HCT116 (cell line): ENCODE data around the gene RRAS2. TPM values are rescaled to one million over a fixed set of nuclear protein-coding genes. Genes with fewer than 3 reads are reported as not detected.

ENCODE experiments used
- ATAC-seq: fragments of 200-7000 bp; cut with Tn5 transposase; 2 replicates; pipeline ENCODE4 v1.9.1; 2020; ENCODE audit warnings: mild to moderate bottlenecking, moderate library complexity
- BruUV-seq: library from RNA; stranded (reverse); fragments of 400-500 nt; replicated peaks from 2 replicates; lab custom pipeline; 2021; lab: Mats Ljungman, UMichigan
- CTCF ChIA-PET: fragments of 300-600 bp; sonication (Branson Sonifier 250); formaldehyde crosslinking; loops from one replicate; lab custom pipeline; 2021; ENCODE audit warnings: antibody characterized with exemption; lab: Charles Lee
- POLR2A ChIA-PET: fragments of 300-600, 350-600 bp; sonication (Branson Sonifier 250); formaldehyde crosslinking; loops from one replicate; lab custom pipeline; 2021; ENCODE audit warnings: antibody characterized with exemption; lab: Charles Lee
- RAD21 ChIA-PET, 2 experiments: fragments of 300-600 bp; sonication (Branson Sonifier 250); formaldehyde crosslinking; loops; one replicate each; lab custom pipeline; 2023; ENCODE audit warnings: low total read pairs in 2 of 2; ENCODE audit not compliant: uncharacterized antibody in 2 of 2, unreplicated experiment in 2 of 2, low non-redundant PET in 1 of 2; lab: Charles Lee
- DNase-seq: peaks from one replicate; pipeline ENCODE4 v3.0.0-alpha.2; 2010; ENCODE audit warnings: low read depth, low spot score
- H2AFZ ChIP-seq: fragments of 200-600 bp; shearing (Covaris generic), sonication (generic); 2 replicates; pipeline ENCODE4 v1.6.1; 2017; ENCODE audit warnings: low read depth, mixed run types, mixed read lengths, antibody characterized with exemption, low read length; ENCODE audit not compliant: poor library complexity, severe bottlenecking
- H3K27ac ChIP-seq: 2 replicates; pipeline ENCODE4 v1.5.1; 2012; ENCODE audit warnings: low read depth, low read length
- H3K27me3 ChIP-seq: fragments of 200-600 bp; sonication (generic); 2 replicates; pipeline ENCODE4 v1.6.1; 2016; ENCODE audit warnings: mixed run types, low read length, mixed read lengths; ENCODE audit not compliant: insufficient read depth
- H3K36me3 ChIP-seq, 2 experiments: fragments of 200-500 bp in 1 of 2; fragments of 200-600 bp in 1 of 2; sonication (Bioruptor generic) in 1 of 2; sonication (generic) in 1 of 2; 2 replicates each; pipeline versions ENCODE4 v1.5.1 to v1.6.1; 2014 to 2016; ENCODE audit warnings: low read length in 2 of 2, inconsistent platforms in 1 of 2, mixed read lengths in 1 of 2, mixed run types in 1 of 2; ENCODE audit not compliant: insufficient read depth in 2 of 2, control insufficient read depth in 1 of 2
- H3K4me1 ChIP-seq, 2 experiments: fragments of 200-600 bp in 1 of 2; sonication (generic) in 1 of 2; 2 replicates each; pipeline versions ENCODE4 v1.5.1 to v1.6.1; 2012 to 2017; ENCODE audit warnings: low read length in 2 of 2, inconsistent platforms in 1 of 2, mild to moderate bottlenecking in 1 of 2, mixed read lengths in 1 of 2, mixed run types in 1 of 2, moderate library complexity in 1 of 2; ENCODE audit not compliant: insufficient read depth in 2 of 2, control insufficient read depth in 1 of 2
- H3K4me2 ChIP-seq: fragments of 200-600 bp; sonication (generic); 2 replicates; pipeline ENCODE4 v1.6.1; 2017; ENCODE audit warnings: mixed run types, low read length, mixed read lengths
- H3K4me3 ChIP-seq, 2 experiments: fragments of 200-600 bp in 1 of 2; sonication (generic) in 1 of 2; replicated peaks in 1 of 2; 2 replicates each; pipeline ENCODE4 v1.5.1; 2011 to 2016; ENCODE audit warnings: low read length in 2 of 2, control low read depth in 1 of 2, low read depth in 1 of 2, mild to moderate bottlenecking in 1 of 2, mixed read lengths in 1 of 2, mixed run types in 1 of 2
- H3K79me2 ChIP-seq: fragments of 200-600 bp; sonication (generic); 2 replicates; pipeline ENCODE4 v1.6.1; 2017; ENCODE audit warnings: mild to moderate bottlenecking, mixed run types, low read length, moderate library complexity, mixed read lengths; ENCODE audit not compliant: insufficient read depth
- H3K9ac ChIP-seq: fragments of 200-600 bp; sonication (generic); 2 replicates; pipeline ENCODE4 v1.6.1; 2016; ENCODE audit warnings: low read length, mixed read lengths
- H3K9me2 ChIP-seq: fragments of 200-600 bp; sonication (generic), shearing (Covaris generic); 2 replicates; pipeline ENCODE4 v1.6.1; 2017; ENCODE audit warnings: mixed run types, mild to moderate bottlenecking, moderate library complexity; ENCODE audit not compliant: insufficient read depth
- H3K9me3 ChIP-seq, 2 experiments: fragments of 200-500 bp in 1 of 2; fragments of 200-600 bp in 1 of 2; sonication (Bioruptor generic) in 1 of 2; sonication (generic) in 1 of 2; 2 replicates each; pipeline ENCODE4 v1.6.1; 2014 to 2017; ENCODE audit warnings: low read length in 2 of 2, mixed read lengths in 2 of 2, inconsistent platforms in 1 of 2, low read depth in 1 of 2, mild to moderate bottlenecking in 1 of 2, mixed run types in 1 of 2, moderate library complexity in 1 of 2; ENCODE audit not compliant: control insufficient read depth in 1 of 2, insufficient read depth in 1 of 2
- H4K20me1 ChIP-seq: fragments of 200-600 bp; sonication (generic), shearing (Covaris generic); 2 replicates; pipeline ENCODE4 v1.6.1; 2017; ENCODE audit warnings: mixed run types, mild to moderate bottlenecking, moderate library complexity; ENCODE audit not compliant: insufficient read depth
- CBX3 ChIP-seq: IDR thresholded peaks from 2 replicates; pipeline ENCODE4 v1.6.1; 2012; ENCODE audit warnings: low read depth
- CEBPB ChIP-seq: IDR thresholded peaks from 2 replicates; pipeline ENCODE4 v1.6.1; 2012; ENCODE audit warnings: low read depth
- EGR1 ChIP-seq: IDR thresholded peaks from 2 replicates; pipeline ENCODE4 v1.6.1; 2012; ENCODE audit warnings: low read depth
- ELF1 ChIP-seq: IDR thresholded peaks from 2 replicates; pipeline ENCODE4 v1.6.1; 2012; ENCODE audit warnings: low read depth, borderline replicate concordance
- EZH2 ChIP-seq: fragments of 200-600 bp; sonication (generic); IDR thresholded peaks from 2 replicates; pipeline ENCODE4 v1.6.1; 2017; ENCODE audit warnings: antibody characterized with exemption, mixed run types
- EZH2phosphoT487 ChIP-seq: fragments of 200-600 bp; IDR thresholded peaks from 2 replicates; pipeline ENCODE4 v1.6.1; 2018; ENCODE audit warnings: antibody characterized with exemption, borderline replicate concordance
- FOSL1 ChIP-seq: IDR thresholded peaks from 2 replicates; pipeline ENCODE4 v1.6.1; 2012; ENCODE audit warnings: low read depth
- POLR2A ChIP-seq: IDR thresholded peaks from 2 replicates; pipeline ENCODE4 v1.7.0; 2011; ENCODE audit warnings: borderline replicate concordance; ENCODE audit not compliant: insufficient read depth, insufficient read length; ENCODE audit errors: extremely low read depth
- RAD21 ChIP-seq: IDR thresholded peaks from 2 replicates; pipeline ENCODE4 v1.6.1; 2012; ENCODE audit warnings: low read depth, mild to moderate bottlenecking
- SP1 ChIP-seq: IDR thresholded peaks from 2 replicates; pipeline ENCODE4 v1.6.1; 2012; ENCODE audit warnings: low read depth
- SRF ChIP-seq: IDR thresholded peaks from 2 replicates; pipeline ENCODE4 v1.6.1; 2012; ENCODE audit warnings: low read depth
- TCF7L2 ChIP-seq: IDR thresholded peaks from 2 replicates; pipeline ENCODE4 v1.7.0; 2011; ENCODE audit warnings: borderline replicate concordance, inconsistent platforms; ENCODE audit not compliant: insufficient read depth, insufficient read length; ENCODE audit errors: extremely low read depth
- YY1 ChIP-seq: IDR thresholded peaks from 2 replicates; pipeline ENCODE4 v1.6.1; 2011; ENCODE audit warnings: low read length, low read depth, moderate library complexity, mild to moderate bottlenecking; ENCODE audit not compliant: insufficient replicate concordance; ENCODE audit errors: extremely low read depth
- ZFX ChIP-seq: fragments of 450-650 bp; IDR thresholded peaks from 2 replicates; pipeline ENCODE4 v1.6.1; 2017
- intact Hi-C: fragments of 100-400 bp; cut with micrococcal nuclease; formaldehyde crosslinking; loops from 2 replicates; pipeline ENCODE4 v1.10.0; 2022
- total RNA-seq: library from RNA; stranded (reverse); gene quantifications from one replicate; pipeline ENCODE4 v1.2.1, GENCODE V29; 2021; ENCODE audit not compliant: unreplicated experiment
- TF ChIP-seq, protein P1 (sequence below): IDR thresholded peaks from 2 replicates; pipeline ENCODE4 v1.6.1; 2011; ENCODE audit warnings: mild to moderate bottlenecking, low read length, moderate library complexity; ENCODE audit not compliant: insufficient replicate concordance; ENCODE audit errors: extremely low read depth
- TF ChIP-seq, protein P2 (sequence below): IDR thresholded peaks from 2 replicates; pipeline ENCODE4 v1.6.1; 2012
- TF ChIP-seq, protein P3 (sequence below): IDR thresholded peaks from 2 replicates; pipeline ENCODE4 v1.6.1; 2012

Gene RRAS2
- total RNA-seq, 1 experiment from 2014 or later = 54.5 TPM

DNA sequence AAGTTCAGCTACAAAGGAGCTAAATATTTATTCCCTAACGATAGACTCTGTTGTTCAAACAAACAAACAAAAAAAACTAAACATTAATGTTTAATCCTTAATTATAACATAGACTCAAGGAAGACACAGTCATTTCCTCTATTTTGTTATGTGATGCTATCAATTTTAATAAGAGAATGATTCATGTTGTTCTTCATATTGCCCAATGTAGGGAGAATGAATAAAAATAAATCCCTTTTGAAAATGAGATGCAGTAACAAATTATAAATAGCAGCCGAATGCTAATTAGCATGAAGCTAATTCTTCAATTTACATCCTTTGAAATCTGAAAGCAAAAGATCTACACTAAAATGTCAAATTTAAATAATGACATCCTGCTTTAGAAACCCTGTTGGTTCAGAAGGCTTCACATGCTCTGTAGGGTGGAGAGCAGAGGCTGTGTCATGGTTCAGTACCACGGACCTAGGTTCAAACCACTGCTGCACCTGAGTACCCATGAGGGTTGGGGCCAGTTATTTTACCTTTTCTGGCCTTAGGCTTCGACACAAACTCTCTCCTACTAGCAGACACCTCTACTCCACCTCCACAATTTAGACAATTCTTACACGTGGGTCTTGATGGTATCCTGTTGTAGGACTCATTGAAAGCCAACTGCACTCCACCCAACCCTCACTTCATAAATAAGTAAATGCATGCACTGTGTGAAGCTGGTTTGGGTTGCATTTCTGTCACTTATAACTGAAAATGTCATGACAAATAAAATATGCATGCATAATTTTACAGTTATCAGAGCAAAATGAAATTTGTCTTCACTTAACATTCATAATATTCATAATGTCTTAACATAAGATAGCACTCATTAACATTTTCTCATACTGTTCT lies 89.0 kb downstream of the RRAS2 start:
- ATAC-seq (no peak), DNase-seq (no peak)
- TF ChIP-seq YY1 (no peak), EZH2phosphoT487 (no peak), CEBPB (no peak), TCF7L2 (no peak), SP1 (no peak), FOSL1 (no peak), POLR2A (no peak), RAD21 (no peak), SRF (no peak), EZH2 (no peak), CBX3 (no peak), ZFX (no peak), EGR1 (no peak), ELF1 (no peak)
- TF ChIP-seq, protein P1, sequence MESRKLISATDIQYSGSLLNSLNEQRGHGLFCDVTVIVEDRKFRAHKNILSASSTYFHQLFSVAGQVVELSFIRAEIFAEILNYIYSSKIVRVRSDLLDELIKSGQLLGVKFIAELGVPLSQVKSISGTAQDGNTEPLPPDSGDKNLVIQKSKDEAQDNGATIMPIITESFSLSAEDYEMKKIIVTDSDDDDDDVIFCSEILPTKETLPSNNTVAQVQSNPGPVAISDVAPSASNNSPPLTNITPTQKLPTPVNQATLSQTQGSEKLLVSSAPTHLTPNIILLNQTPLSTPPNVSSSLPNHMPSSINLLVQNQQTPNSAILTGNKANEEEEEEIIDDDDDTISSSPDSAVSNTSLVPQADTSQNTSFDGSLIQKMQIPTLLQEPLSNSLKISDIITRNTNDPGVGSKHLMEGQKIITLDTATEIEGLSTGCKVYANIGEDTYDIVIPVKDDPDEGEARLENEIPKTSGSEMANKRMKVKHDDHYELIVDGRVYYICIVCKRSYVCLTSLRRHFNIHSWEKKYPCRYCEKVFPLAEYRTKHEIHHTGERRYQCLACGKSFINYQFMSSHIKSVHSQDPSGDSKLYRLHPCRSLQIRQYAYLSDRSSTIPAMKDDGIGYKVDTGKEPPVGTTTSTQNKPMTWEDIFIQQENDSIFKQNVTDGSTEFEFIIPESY = no peak
- TF ChIP-seq, protein P2, sequence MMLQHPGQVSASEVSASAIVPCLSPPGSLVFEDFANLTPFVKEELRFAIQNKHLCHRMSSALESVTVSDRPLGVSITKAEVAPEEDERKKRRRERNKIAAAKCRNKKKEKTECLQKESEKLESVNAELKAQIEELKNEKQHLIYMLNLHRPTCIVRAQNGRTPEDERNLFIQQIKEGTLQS = no peak
- TF ChIP-seq, protein P3, sequence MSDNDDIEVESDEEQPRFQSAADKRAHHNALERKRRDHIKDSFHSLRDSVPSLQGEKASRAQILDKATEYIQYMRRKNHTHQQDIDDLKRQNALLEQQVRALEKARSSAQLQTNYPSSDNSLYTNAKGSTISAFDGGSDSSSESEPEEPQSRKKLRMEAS = no peak
- Histone ChIP-seq H3K9ac (no peak overlapping the region), H3K36me3 (no peaks in the 10 kb centered on the region), H3K27me3 (no peaks in the 10 kb centered on the region), H3K4me1 (no peaks in the 10 kb centered on the region), H3K4me2 (no peak overlapping the region), H4K20me1 (no peaks in the 10 kb centered on the region), H3K9me3 (no peaks in the 10 kb centered on the region), H3K4me3 (no peak overlapping the region), H2AFZ (no peak overlapping the region), H3K9me2 (no peaks in the 10 kb centered on the region), H3K79me2 (no peaks in the 10 kb centered on the region), H3K27ac (no peak overlapping the region)
- CTCF ChIA-PET = no interaction called here
- RAD21 ChIA-PET = interaction anchor here in 1 of 2 experiments (0.5 to 0.8 kb wide), 2 partner anchors 186 to 314 kb away, joined by 3 to 4 read pairs; no protein-coding TSS in a partner anchor
- BruUV-seq = no TSS peak
- intact Hi-C loops = no loop called here
- POLR2A ChIA-PET = no interaction called here
